Astrocyte (in vitro differentiated cells and primary cell): Measurements from ENCODE around the gene CACNA2D4. TPM values are rescaled to one million over a fixed set of nuclear protein-coding genes. Genes with fewer than 3 reads are reported as not detected.
"Not testable (repeated sequence)": the region's sequence is repeated elsewhere in the genome, so short reads cannot be mapped to it uniquely, and the experiment has no call there.

Experiments
- DNase-seq: peaks from one replicate; pipeline ENCODE4 v3.0.0-alpha.2; 2010; ENCODE audit warnings: low read depth
- FAIRE-seq: peaks from 2 replicates; lab custom pipeline; 2011; peaks lifted over from hg19 to GRCh38; lab: Jason Lieb, UNC
- H2AFZ ChIP-seq: 2 replicates; pipeline ENCODE4 v1.6.0; 2012; ENCODE audit warnings: low read depth, low read length, inconsistent platforms
- H3K27ac ChIP-seq: 2 replicates; pipeline ENCODE4 v1.5.1; 2011; ENCODE audit warnings: low read depth, low read length, inconsistent platforms
- H3K27me3 ChIP-seq: 2 replicates; pipeline ENCODE4 v1.6.0; 2011; ENCODE audit warnings: low read length, inconsistent platforms; ENCODE audit not compliant: insufficient read depth
- H3K36me3 ChIP-seq: 2 replicates; pipeline ENCODE4 v1.5.1; 2011; ENCODE audit warnings: low read length, inconsistent platforms; ENCODE audit not compliant: insufficient read depth
- H3K4me1 ChIP-seq: 2 replicates; pipeline ENCODE4 v1.5.1; 2011; ENCODE audit warnings: low read length, inconsistent platforms; ENCODE audit not compliant: insufficient read depth
- H3K4me2 ChIP-seq: 2 replicates; pipeline ENCODE4 v1.6.0; 2012; ENCODE audit warnings: low read length, inconsistent platforms
- H3K4me3 ChIP-seq: 2 replicates; pipeline ENCODE4 v1.5.1; 2011; ENCODE audit warnings: low read depth, mild to moderate bottlenecking, low read length, inconsistent platforms; ENCODE audit not compliant: insufficient read depth
- H3K79me2 ChIP-seq: 2 replicates; pipeline ENCODE4 v1.6.0; 2012; ENCODE audit warnings: mild to moderate bottlenecking, low read length, inconsistent platforms; ENCODE audit not compliant: insufficient read depth
- H3K9ac ChIP-seq: 2 replicates; pipeline ENCODE4 v1.6.0; 2012; ENCODE audit warnings: mild to moderate bottlenecking, low read length, inconsistent platforms
- H3K9me3 ChIP-seq: 2 replicates; pipeline ENCODE4 v1.5.1; 2012; ENCODE audit warnings: low read depth, mild to moderate bottlenecking, low read length, inconsistent platforms; ENCODE audit not compliant: insufficient read depth
- H4K20me1 ChIP-seq: 2 replicates; pipeline ENCODE4 v1.6.0; 2012; ENCODE audit warnings: low read length, inconsistent platforms; ENCODE audit not compliant: insufficient read depth
- H3K27ac Mint-ChIP-seq: one replicate; pipeline ENCODE4 v1.8.0; 2021; ENCODE audit warnings: mild to moderate bottlenecking, mixed read lengths; ENCODE audit not compliant: unreplicated experiment
- H3K27me3 Mint-ChIP-seq: one replicate; pipeline ENCODE4 v1.8.0; 2021; ENCODE audit warnings: low read depth, mixed read lengths; ENCODE audit not compliant: unreplicated experiment
- H3K36me3 Mint-ChIP-seq: one replicate; pipeline ENCODE4 v1.8.0; 2021; ENCODE audit warnings: low read depth, mixed read lengths; ENCODE audit not compliant: unreplicated experiment
- H3K4me1 Mint-ChIP-seq: one replicate; pipeline ENCODE4 v1.8.0; 2021; ENCODE audit warnings: low read depth, mixed read lengths; ENCODE audit not compliant: unreplicated experiment
- H3K4me3 Mint-ChIP-seq: one replicate; pipeline ENCODE4 v1.8.0; 2021; ENCODE audit warnings: mild to moderate bottlenecking, moderate library complexity, mixed read lengths; ENCODE audit not compliant: unreplicated experiment
- H3K9me3 Mint-ChIP-seq: one replicate; pipeline ENCODE4 v1.8.0; 2021; ENCODE audit warnings: mild to moderate bottlenecking, mixed read lengths; ENCODE audit not compliant: unreplicated experiment
- CTCF ChIP-seq: IDR thresholded peaks from 2 replicates; pipeline ENCODE4 v1.5.1; 2011; ENCODE audit warnings: low read depth, mild to moderate bottlenecking, inconsistent platforms, low read length, moderate library complexity; ENCODE audit not compliant: insufficient read depth
- EZH2 ChIP-seq: IDR thresholded peaks from 2 replicates; pipeline ENCODE4 v1.6.1; 2012; ENCODE audit warnings: mild to moderate bottlenecking, low read length, inconsistent platforms; ENCODE audit not compliant: insufficient read depth
- total RNA-seq: library from RNA; stranded (reverse); gene quantifications from 2 replicates; pipeline ENCODE4 v1.2.1, GENCODE V29; 2021

CACNA2D4 gene
- total RNA-seq, 1 donor from 2014 or later = 0.09 TPM

- Mint-ChIP-seq H3K27ac (peak overlapping the region; percentile 8), H3K4me3 (no peak overlapping the region), H3K36me3 (peaks cover 42% of the 10 kb centered on the region), H3K9me3 (peaks cover 2% of the 10 kb centered on the region), H3K27me3 (no peaks in the 10 kb centered on the region), H3K4me1 (peaks cover 20% of the 10 kb centered on the region)
- Histone ChIP-seq H4K20me1 (no peaks in the 10 kb centered on the region), H3K79me2 (no peaks in the 10 kb centered on the region), H3K9ac (no peak overlapping the region), H3K4me3 (no peak overlapping the region), H3K9me3 (no peaks in the 10 kb centered on the region), H3K27ac (no peak overlapping the region), H3K4me1 (peaks cover 11% of the 10 kb centered on the region), H3K27me3 (no peaks in the 10 kb centered on the region), H3K4me2 (no peak overlapping the region), H2AFZ (no peak overlapping the region), H3K36me3 (peaks cover 14% of the 10 kb centered on the region)
- no peak for DNase-seq
- no peak for TF ChIP-seq CTCF
- no peak for TF ChIP-seq EZH2
- FAIRE-seq = no peak
These were observed 27.8 kb upstream of the CACNA2D4 start for GRCh38 chr12:1946296-1946695.

- not testable (repeated sequence) for FAIRE-seq, H3K4me3 Mint-ChIP-seq, H3K9ac ChIP-seq, H4K20me1 ChIP-seq, H3K4me3 ChIP-seq, H3K79me2 ChIP-seq, H3K9me3 Mint-ChIP-seq, H3K27ac Mint-ChIP-seq, H3K4me2 ChIP-seq, H3K27ac ChIP-seq, DNase-seq, H3K27me3 ChIP-seq, H3K9me3 ChIP-seq, H2AFZ ChIP-seq, H3K27me3 Mint-ChIP-seq
- peaks cover 11% of the 10 kb centered on the region for H3K4me1 ChIP-seq
- Mint-ChIP-seq H3K4me1 (peaks cover 20% of the 10 kb centered on the region), H3K36me3 (peaks cover 38% of the 10 kb centered on the region)
- peaks cover 14% of the 10 kb centered on the region for H3K36me3 ChIP-seq
These were observed 27.1 kb upstream of the CACNA2D4 start for GRCh38 chr12:1945502-1945901.

- Mint-ChIP-seq H3K9me3 (peaks cover 3% of the 10 kb centered on the region), H3K4me1 (no peaks in the 10 kb centered on the region), H3K36me3 (peaks cover 23% of the 10 kb centered on the region), H3K27ac (no peak overlapping the region), H3K27me3 (no peaks in the 10 kb centered on the region), H3K4me3 (no peak overlapping the region)
- Histone ChIP-seq H3K36me3 (peaks cover 3% of the 10 kb centered on the region), H3K4me1 (peaks cover 19% of the 10 kb centered on the region), H4K20me1 (no peaks in the 10 kb centered on the region), H2AFZ (peak overlapping the region; percentile 23), H3K4me3 (no peak overlapping the region), H3K27me3 (no peaks in the 10 kb centered on the region), H3K9me3 (no peaks in the 10 kb centered on the region), H3K27ac (no peak overlapping the region), H3K4me2 (peak overlapping the region; percentile 54), H3K79me2 (no peaks in the 10 kb centered on the region), H3K9ac (peak overlapping the region; percentile 25)
- DNase-seq (peak; percentile 46), FAIRE-seq (peak; percentile 29)
- TF ChIP-seq EZH2 = no peak
- peak; percentile 99 for TF ChIP-seq CTCF
These were observed 21.6 kb upstream of the CACNA2D4 start for GRCh38 chr12:1939801-1940607.
